PFSK-1 (cell line): ENCODE results near the gene ARF1.

Experiments used
- FOXP2 ChIP-seq: optimal IDR thresholded peaks from 2 replicates; pipeline ENCODE3; 2011; ENCODE audit warnings: borderline replicate concordance, control low read depth, inconsistent platforms; ENCODE audit not compliant: insufficient read depth; ENCODE audit errors: extremely low read length, extremely low read depth
- POLR2AphosphoS5 ChIP-seq: IDR thresholded peaks from 2 replicates; pipeline ENCODE4 v1.6.1; 2012; ENCODE audit warnings: low read depth, mild to moderate bottlenecking, control low read depth, low read length, moderate library complexity
- REST ChIP-seq, 2 experiments: IDR thresholded peaks; 2 replicates each; pipeline versions ENCODE4 v1.6.1 to v1.8.0; 2011 to 2012; ENCODE audit warnings: low read depth in 2 of 2, low read length in 2 of 2, control low read depth in 1 of 2, inconsistent platforms in 1 of 2, mild to moderate bottlenecking in 1 of 2, moderate library complexity in 1 of 2; ENCODE audit not compliant: insufficient read depth in 1 of 2
- SIN3A ChIP-seq: IDR thresholded peaks from 2 replicates; pipeline ENCODE4 v1.6.1; 2012; ENCODE audit warnings: mild to moderate bottlenecking, low read length, moderate library complexity, borderline replicate concordance; ENCODE audit not compliant: insufficient read depth
- TAF1 ChIP-seq: IDR thresholded peaks from 2 replicates; pipeline ENCODE4 v1.6.1; 2012; ENCODE audit warnings: low read length, control low read depth, borderline replicate concordance; ENCODE audit not compliant: insufficient read depth

ARF1 gene

DNA sequence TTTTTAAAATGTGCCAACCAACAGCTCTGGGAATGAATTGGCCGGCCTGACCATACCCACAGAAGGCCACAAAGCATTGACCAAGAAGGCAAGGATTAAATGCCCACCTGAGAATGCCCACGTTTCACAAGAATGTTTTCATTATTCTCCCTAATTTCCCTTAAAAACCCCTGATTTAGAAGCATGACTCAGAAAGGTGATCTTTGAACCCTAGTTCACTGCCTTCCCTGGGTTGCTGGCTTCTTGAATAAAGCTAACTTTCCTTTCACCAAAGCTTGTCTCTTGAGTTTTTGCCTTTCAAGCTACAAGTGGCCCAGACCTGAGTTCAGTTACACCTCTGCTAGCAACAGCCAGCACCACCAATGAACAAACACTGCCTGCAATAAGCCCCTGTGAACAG, 41.0 kb downstream of the ARF1 start:
- TF ChIP-seq SIN3A (no peak), REST (IDR thresholded peaks at IDR 0.05; ENCODE audit: insufficient read depth in 1 of 2, low read depth in 2 of 2, low read length in 2 of 2) (no peak)

- TF ChIP-seq SIN3A (no peak), FOXP2 (no peak), REST (IDR thresholded peaks at IDR 0.05; ENCODE audit: insufficient read depth in 1 of 2, low read depth in 2 of 2, low read length in 2 of 2) (no peak), TAF1 (no peak), POLR2AphosphoS5 (no peak)
Observed at GRCh38 chr1:228125185-228125584, 42.7 kb downstream of the ARF1 start.

DNA sequence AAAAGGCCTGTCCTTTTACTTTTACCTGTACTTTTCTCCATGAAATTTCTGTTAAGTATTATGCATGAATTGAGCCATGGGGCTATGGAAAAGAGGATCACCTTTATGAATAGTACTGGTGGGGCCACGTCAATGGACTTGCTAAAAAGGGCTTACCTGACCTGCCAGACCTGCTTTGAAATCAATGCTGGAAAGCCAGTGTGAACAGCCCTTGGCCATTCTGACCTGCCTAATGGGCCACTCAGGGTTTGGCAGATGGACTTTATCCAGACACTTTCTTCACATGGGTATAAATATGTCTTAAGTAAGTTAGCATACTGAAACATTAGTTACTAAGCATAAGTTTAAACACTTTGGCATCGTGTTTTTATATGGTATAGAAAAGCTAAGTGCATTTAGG, 49.3 kb downstream of the ARF1 start:
- TF ChIP-seq REST (IDR thresholded peaks at IDR 0.05; ENCODE audit: insufficient read depth in 1 of 2, low read depth in 2 of 2, low read length in 2 of 2) (no peak), POLR2AphosphoS5 (no peak), TAF1 (no peak), SIN3A (no peak), FOXP2 (no peak)

GRCh38 chr1:228134591-228134990, 52.1 kb downstream of the ARF1 start:
- TF ChIP-seq REST (IDR thresholded peaks at IDR 0.05; ENCODE audit: insufficient read depth in 1 of 2, low read depth in 2 of 2, low read length in 2 of 2) (no peak), FOXP2 (no peak), SIN3A (no peak), TAF1 (no peak)

GRCh38 chr1:228136901-228137300, 54.4 kb downstream of the ARF1 start:
- TF ChIP-seq REST (IDR thresholded peaks at IDR 0.05; ENCODE audit: insufficient read depth in 1 of 2, low read depth in 2 of 2, low read length in 2 of 2) (no peak), FOXP2 (no peak), POLR2AphosphoS5 (no peak), SIN3A (no peak), TAF1 (no peak)
